Astrocyte (in vitro differentiated cells and primary cell): Measurements from ENCODE around the gene TUBGCP5. TPM values are rescaled to one million over a fixed set of nuclear protein-coding genes. Genes with fewer than 3 reads are reported as not detected.

Experiments
- DNase-seq: peaks from one replicate; pipeline ENCODE4 v3.0.0-alpha.2; 2010; ENCODE audit warnings: low read depth
- FAIRE-seq: peaks from 2 replicates; lab custom pipeline; 2011; peaks lifted over from hg19 to GRCh38; lab: Jason Lieb, UNC
- H2AFZ ChIP-seq: 2 replicates; pipeline ENCODE4 v1.6.0; 2012; ENCODE audit warnings: low read depth, low read length, inconsistent platforms
- H3K27ac ChIP-seq: 2 replicates; pipeline ENCODE4 v1.5.1; 2011; ENCODE audit warnings: low read depth, low read length, inconsistent platforms
- H3K27me3 ChIP-seq: 2 replicates; pipeline ENCODE4 v1.6.0; 2011; ENCODE audit warnings: low read length, inconsistent platforms; ENCODE audit not compliant: insufficient read depth
- H3K36me3 ChIP-seq: 2 replicates; pipeline ENCODE4 v1.5.1; 2011; ENCODE audit warnings: low read length, inconsistent platforms; ENCODE audit not compliant: insufficient read depth
- H3K4me1 ChIP-seq: 2 replicates; pipeline ENCODE4 v1.5.1; 2011; ENCODE audit warnings: low read length, inconsistent platforms; ENCODE audit not compliant: insufficient read depth
- H3K4me2 ChIP-seq: 2 replicates; pipeline ENCODE4 v1.6.0; 2012; ENCODE audit warnings: low read length, inconsistent platforms
- H3K4me3 ChIP-seq: 2 replicates; pipeline ENCODE4 v1.5.1; 2011; ENCODE audit warnings: low read depth, mild to moderate bottlenecking, low read length, inconsistent platforms; ENCODE audit not compliant: insufficient read depth
- H3K79me2 ChIP-seq: 2 replicates; pipeline ENCODE4 v1.6.0; 2012; ENCODE audit warnings: mild to moderate bottlenecking, low read length, inconsistent platforms; ENCODE audit not compliant: insufficient read depth
- H3K9ac ChIP-seq: 2 replicates; pipeline ENCODE4 v1.6.0; 2012; ENCODE audit warnings: mild to moderate bottlenecking, low read length, inconsistent platforms
- H3K9me3 ChIP-seq: 2 replicates; pipeline ENCODE4 v1.5.1; 2012; ENCODE audit warnings: low read depth, mild to moderate bottlenecking, low read length, inconsistent platforms; ENCODE audit not compliant: insufficient read depth
- H4K20me1 ChIP-seq: 2 replicates; pipeline ENCODE4 v1.6.0; 2012; ENCODE audit warnings: low read length, inconsistent platforms; ENCODE audit not compliant: insufficient read depth
- H3K27ac Mint-ChIP-seq: one replicate; pipeline ENCODE4 v1.8.0; 2021; ENCODE audit warnings: mild to moderate bottlenecking, mixed read lengths; ENCODE audit not compliant: unreplicated experiment
- H3K27me3 Mint-ChIP-seq: one replicate; pipeline ENCODE4 v1.8.0; 2021; ENCODE audit warnings: low read depth, mixed read lengths; ENCODE audit not compliant: unreplicated experiment
- H3K36me3 Mint-ChIP-seq: one replicate; pipeline ENCODE4 v1.8.0; 2021; ENCODE audit warnings: low read depth, mixed read lengths; ENCODE audit not compliant: unreplicated experiment
- H3K4me1 Mint-ChIP-seq: one replicate; pipeline ENCODE4 v1.8.0; 2021; ENCODE audit warnings: low read depth, mixed read lengths; ENCODE audit not compliant: unreplicated experiment
- H3K4me3 Mint-ChIP-seq: one replicate; pipeline ENCODE4 v1.8.0; 2021; ENCODE audit warnings: mild to moderate bottlenecking, moderate library complexity, mixed read lengths; ENCODE audit not compliant: unreplicated experiment
- H3K9me3 Mint-ChIP-seq: one replicate; pipeline ENCODE4 v1.8.0; 2021; ENCODE audit warnings: mild to moderate bottlenecking, mixed read lengths; ENCODE audit not compliant: unreplicated experiment
- EZH2 ChIP-seq: IDR thresholded peaks from 2 replicates; pipeline ENCODE4 v1.6.1; 2012; ENCODE audit warnings: mild to moderate bottlenecking, low read length, inconsistent platforms; ENCODE audit not compliant: insufficient read depth
- total RNA-seq: library from RNA; stranded (reverse); gene quantifications from 2 replicates; pipeline ENCODE4 v1.2.1, GENCODE V29; 2021
- TF ChIP-seq, protein P1 (sequence below): IDR thresholded peaks from 2 replicates; pipeline ENCODE4 v1.5.1; 2011; ENCODE audit warnings: low read depth, mild to moderate bottlenecking, inconsistent platforms, low read length, moderate library complexity; ENCODE audit not compliant: insufficient read depth

TUBGCP5 gene
- total RNA-seq, 1 donor from 2014 or later = 13.8 TPM

DNA sequence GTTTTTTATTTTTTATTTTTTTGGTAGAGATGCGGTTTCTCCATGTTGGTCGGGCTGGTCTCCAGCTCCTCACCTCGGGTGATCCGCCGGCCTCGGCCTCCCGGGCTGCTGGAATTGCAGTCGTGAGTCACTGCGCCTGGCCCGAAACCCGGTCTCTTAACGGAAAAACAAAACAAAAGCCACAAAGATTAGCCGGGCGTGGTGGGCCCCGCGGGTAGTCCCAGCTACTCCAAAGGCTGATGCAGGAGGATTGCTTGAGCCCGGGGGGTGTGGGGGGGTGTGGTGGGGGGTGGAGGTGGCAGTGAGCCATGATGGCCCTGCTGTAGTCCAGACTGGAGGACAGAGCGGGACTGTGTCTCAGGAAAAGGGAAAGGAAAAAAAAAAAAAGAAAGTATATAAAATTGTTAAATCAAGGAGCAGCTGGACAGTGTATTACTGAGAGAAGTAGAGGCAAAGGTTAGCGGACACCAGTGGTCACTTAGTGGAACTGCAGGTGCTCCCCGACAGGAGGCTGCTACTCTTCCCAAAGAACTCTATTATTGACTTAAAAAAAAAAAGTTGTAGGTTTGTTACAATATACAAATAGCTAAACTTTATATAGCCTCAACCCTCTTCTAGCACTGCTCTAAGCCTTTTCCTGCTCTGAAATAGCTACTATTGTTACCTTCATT lies 30.3 kb upstream of the TUBGCP5 start:
- Histone ChIP-seq H3K9me3 (no peaks in the 10 kb centered on the region), H3K79me2 (no peaks in the 10 kb centered on the region), H3K9ac (no peak overlapping the region), H3K4me3 (no peak overlapping the region), H3K4me1 (no peaks in the 10 kb centered on the region), H2AFZ (no peak overlapping the region), H4K20me1 (no peaks in the 10 kb centered on the region), H3K27ac (no peak overlapping the region), H3K4me2 (no peak overlapping the region), H3K36me3 (no peaks in the 10 kb centered on the region), H3K27me3 (no peaks in the 10 kb centered on the region)
- no peak overlapping the region for H3K4me3 Mint-ChIP-seq
- H3K27ac Mint-ChIP-seq = no peak overlapping the region
- no peaks in the 10 kb centered on the region for H3K4me1 Mint-ChIP-seq
- H3K27me3 Mint-ChIP-seq = peaks cover 16% of the 10 kb centered on the region
- DNase-seq = no peak
- TF ChIP-seq, protein P1, sequence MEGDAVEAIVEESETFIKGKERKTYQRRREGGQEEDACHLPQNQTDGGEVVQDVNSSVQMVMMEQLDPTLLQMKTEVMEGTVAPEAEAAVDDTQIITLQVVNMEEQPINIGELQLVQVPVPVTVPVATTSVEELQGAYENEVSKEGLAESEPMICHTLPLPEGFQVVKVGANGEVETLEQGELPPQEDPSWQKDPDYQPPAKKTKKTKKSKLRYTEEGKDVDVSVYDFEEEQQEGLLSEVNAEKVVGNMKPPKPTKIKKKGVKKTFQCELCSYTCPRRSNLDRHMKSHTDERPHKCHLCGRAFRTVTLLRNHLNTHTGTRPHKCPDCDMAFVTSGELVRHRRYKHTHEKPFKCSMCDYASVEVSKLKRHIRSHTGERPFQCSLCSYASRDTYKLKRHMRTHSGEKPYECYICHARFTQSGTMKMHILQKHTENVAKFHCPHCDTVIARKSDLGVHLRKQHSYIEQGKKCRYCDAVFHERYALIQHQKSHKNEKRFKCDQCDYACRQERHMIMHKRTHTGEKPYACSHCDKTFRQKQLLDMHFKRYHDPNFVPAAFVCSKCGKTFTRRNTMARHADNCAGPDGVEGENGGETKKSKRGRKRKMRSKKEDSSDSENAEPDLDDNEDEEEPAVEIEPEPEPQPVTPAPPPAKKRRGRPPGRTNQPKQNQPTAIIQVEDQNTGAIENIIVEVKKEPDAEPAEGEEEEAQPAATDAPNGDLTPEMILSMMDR = no peak
- no peak for TF ChIP-seq EZH2
- H3K9me3 Mint-ChIP-seq = no peaks in the 10 kb centered on the region
- no peaks in the 10 kb centered on the region for H3K36me3 Mint-ChIP-seq
- FAIRE-seq = no peak

DNA sequence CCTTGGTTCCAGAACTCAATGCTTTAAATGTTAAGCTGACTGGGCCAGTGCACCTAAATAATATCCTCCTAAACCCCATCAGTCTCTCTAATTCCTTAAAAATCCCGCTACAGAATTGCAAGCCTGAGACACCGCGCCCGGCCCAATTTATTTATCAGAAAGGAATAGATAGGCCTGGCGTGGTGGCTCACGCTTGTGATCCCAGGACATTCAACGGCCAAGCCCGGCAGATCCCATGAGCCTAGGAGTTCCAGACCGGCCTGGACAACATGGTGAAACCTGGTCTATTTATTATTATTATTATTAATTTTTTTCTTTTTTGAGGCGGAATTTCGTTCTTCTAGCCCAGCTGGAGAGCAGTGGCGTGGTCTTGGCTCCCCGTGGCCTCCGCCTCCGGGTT lies 28.0 kb upstream of the TUBGCP5 start:
- H3K4me1 Mint-ChIP-seq = no peaks in the 10 kb centered on the region
- peaks cover 3% of the 10 kb centered on the region for H3K27me3 Mint-ChIP-seq
- Histone ChIP-seq H3K27ac (no peak overlapping the region), H3K36me3 (no peaks in the 10 kb centered on the region), H3K9ac (no peak overlapping the region), H3K79me2 (no peaks in the 10 kb centered on the region), H3K9me3 (no peaks in the 10 kb centered on the region), H2AFZ (no peak overlapping the region), H3K4me1 (no peaks in the 10 kb centered on the region), H4K20me1 (no peaks in the 10 kb centered on the region), H3K27me3 (no peaks in the 10 kb centered on the region), H3K4me2 (no peak overlapping the region), H3K4me3 (no peak overlapping the region)
- no peaks in the 10 kb centered on the region for H3K36me3 Mint-ChIP-seq
- peaks cover 4% of the 10 kb centered on the region for H3K9me3 Mint-ChIP-seq
- TF ChIP-seq, protein P1 = no peak
- no peak for TF ChIP-seq EZH2
- no peak overlapping the region for H3K4me3 Mint-ChIP-seq
- FAIRE-seq = no peak
- H3K27ac Mint-ChIP-seq = no peak overlapping the region
- DNase-seq = no peak

DNA sequence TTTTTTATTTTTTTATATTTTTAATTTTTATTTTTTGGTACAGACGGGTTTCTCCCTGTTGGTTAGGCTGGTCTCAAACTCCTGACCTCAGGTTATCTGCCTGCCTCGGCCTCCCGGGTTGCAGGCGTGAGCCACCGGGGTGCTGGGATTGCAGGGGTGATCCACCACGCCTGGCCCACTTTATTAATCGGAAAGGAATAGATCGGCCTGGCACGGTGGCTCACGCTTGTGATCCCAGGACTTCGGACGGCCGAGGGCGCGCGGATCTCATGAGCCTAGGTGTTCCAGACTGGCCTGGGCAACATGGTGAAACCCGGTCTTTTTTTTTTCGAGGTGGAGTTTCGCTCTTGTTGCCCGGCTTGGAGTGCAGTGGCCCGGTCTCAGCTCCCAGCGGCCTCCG lies 26.5 kb upstream of the TUBGCP5 start:
- H3K9me3 Mint-ChIP-seq = peaks cover 4% of the 10 kb centered on the region
- no peak overlapping the region for H3K27ac Mint-ChIP-seq
- Histone ChIP-seq H3K9me3 (no peaks in the 10 kb centered on the region), H3K36me3 (no peaks in the 10 kb centered on the region), H3K27me3 (no peaks in the 10 kb centered on the region), H3K27ac (no peak overlapping the region), H4K20me1 (no peaks in the 10 kb centered on the region), H2AFZ (no peak overlapping the region), H3K4me3 (no peak overlapping the region), H3K4me1 (no peaks in the 10 kb centered on the region), H3K79me2 (no peaks in the 10 kb centered on the region), H3K4me2 (no peak overlapping the region), H3K9ac (no peak overlapping the region)
- TF ChIP-seq EZH2 = no peak
- TF ChIP-seq, protein P1 = no peak
- H3K27me3 Mint-ChIP-seq = peaks cover 3% of the 10 kb centered on the region
- H3K4me3 Mint-ChIP-seq = no peak overlapping the region
- no peak for DNase-seq
- no peaks in the 10 kb centered on the region for H3K4me1 Mint-ChIP-seq
- no peak for FAIRE-seq
- no peaks in the 10 kb centered on the region for H3K36me3 Mint-ChIP-seq
